SK-N-MC (cell line): Measurements from ENCODE around the gene UBE2F.

ENCODE experiments used
- EZH2 ChIP-seq: fragments of 200-600 bp; sonication (generic); IDR thresholded peaks from one replicate; pipeline ENCODE4 v1.6.1; 2017; ENCODE audit warnings: antibody characterized with exemption
- FOXP2 ChIP-seq: optimal IDR thresholded peaks from 2 replicates; pipeline ENCODE3; 2011; ENCODE audit warnings: mild to moderate bottlenecking, moderate library complexity; ENCODE audit not compliant: insufficient read depth; ENCODE audit errors: extremely low read length, control extremely low read depth
- POLR2AphosphoS5 ChIP-seq: IDR thresholded peaks from 2 replicates; pipeline ENCODE4 v1.6.1; 2012; ENCODE audit warnings: mild to moderate bottlenecking, low read depth, low read length, borderline replicate concordance

DNA sequence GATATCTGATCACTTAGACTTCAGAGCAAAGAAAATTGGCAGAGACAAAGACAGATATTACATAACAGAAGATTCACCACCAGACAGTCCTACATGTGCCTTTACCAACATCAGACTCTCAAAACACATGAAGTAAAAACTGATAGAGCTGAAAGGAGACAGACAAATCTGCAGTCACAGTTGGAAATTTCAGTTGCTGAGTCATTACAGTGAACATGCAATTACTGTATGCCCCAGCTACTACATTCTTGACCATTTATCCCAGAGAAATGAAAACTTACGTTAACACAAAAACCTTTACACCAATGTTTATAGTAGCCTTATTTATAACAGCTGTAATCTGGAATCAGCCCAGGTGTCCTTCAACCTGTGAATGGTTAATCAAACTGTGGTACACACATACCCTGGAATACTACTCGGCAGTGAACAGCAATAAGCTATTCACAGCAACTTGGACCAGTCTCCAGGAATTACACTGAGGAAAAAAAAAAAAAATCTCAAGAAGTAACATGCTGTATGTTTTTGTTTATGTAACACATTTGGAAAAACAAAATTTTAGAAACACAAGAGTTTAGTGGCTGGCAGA is 86.5 kb downstream of the UBE2F start:
- TF ChIP-seq EZH2 (no peak), POLR2AphosphoS5 (no peak), FOXP2 (no peak)
